HUES6 (cell line): ENCODE measurements around the gene BHLHA15.

Experiments used
- H3K27ac ChIP-seq: 2 replicates; pipeline ENCODE4 v1.7.0; 2013; ENCODE audit warnings: low read depth, mild to moderate bottlenecking, low read length, inconsistent platforms
- H3K27me3 ChIP-seq: 2 replicates; pipeline ENCODE4 v1.6.1; 2013; ENCODE audit warnings: low read length; ENCODE audit not compliant: control insufficient read depth, insufficient read depth
- H3K36me3 ChIP-seq: 2 replicates; pipeline ENCODE4 v1.6.1; 2013; ENCODE audit warnings: low read length; ENCODE audit not compliant: control insufficient read depth, insufficient read depth
- H3K4me1 ChIP-seq: 2 replicates; pipeline ENCODE4 v1.6.1; 2013; ENCODE audit warnings: low read length; ENCODE audit not compliant: control insufficient read depth, insufficient read depth
- H3K4me3 ChIP-seq: 2 replicates; pipeline ENCODE4 v1.5.1; 2013; ENCODE audit warnings: low read depth, low read length
- H3K9ac ChIP-seq: one replicate; pipeline ENCODE4 v1.6.1; 2013; ENCODE audit warnings: mild to moderate bottlenecking, low read length
- H3K9me3 ChIP-seq: 2 replicates; pipeline ENCODE4 v1.6.1; 2013; ENCODE audit warnings: low read depth, low read length; ENCODE audit not compliant: control insufficient read depth, insufficient read depth

The BHLHA15 gene

GRCh38 chr7:98222533-98223195 lies 11.4 kb downstream of the BHLHA15 start:
- no peak overlapping the region for H3K4me3 ChIP-seq
- no peaks in the 10 kb centered on the region for H3K9me3 ChIP-seq
- H3K4me1 ChIP-seq = no peaks in the 10 kb centered on the region
- H3K9ac ChIP-seq = no peak overlapping the region
- H3K27me3 ChIP-seq = no peaks in the 10 kb centered on the region
- H3K36me3 ChIP-seq = peaks cover 3% of the 10 kb centered on the region; the same call in 1 of the 2 replicates
- H3K27ac ChIP-seq = no peak overlapping the region

- Histone ChIP-seq H3K27me3 (no peaks in the 10 kb centered on the region), H3K36me3 (peaks cover 3% of the 10 kb centered on the region; the same call in 1 of the 2 replicates), H3K4me3 (no peak overlapping the region), H3K27ac (no peak overlapping the region), H3K9ac (no peak overlapping the region), H3K9me3 (no peaks in the 10 kb centered on the region), H3K4me1 (no peaks in the 10 kb centered on the region)
Measured at GRCh38 chr7:98223351-98223897, 12.2 kb downstream of the BHLHA15 start.

- no peaks in the 10 kb centered on the region for H3K27me3 ChIP-seq
- no peak overlapping the region for H3K4me3 ChIP-seq
- no peak overlapping the region for H3K9ac ChIP-seq
- H3K4me1 ChIP-seq = no peaks in the 10 kb centered on the region
- H3K36me3 ChIP-seq = peaks cover 3% of the 10 kb centered on the region; the same call in 1 of the 2 replicates
- no peaks in the 10 kb centered on the region for H3K9me3 ChIP-seq
- H3K27ac ChIP-seq = no peak overlapping the region
Measured at GRCh38 chr7:98223898-98224700, 12.9 kb downstream of the BHLHA15 start.

DNA sequence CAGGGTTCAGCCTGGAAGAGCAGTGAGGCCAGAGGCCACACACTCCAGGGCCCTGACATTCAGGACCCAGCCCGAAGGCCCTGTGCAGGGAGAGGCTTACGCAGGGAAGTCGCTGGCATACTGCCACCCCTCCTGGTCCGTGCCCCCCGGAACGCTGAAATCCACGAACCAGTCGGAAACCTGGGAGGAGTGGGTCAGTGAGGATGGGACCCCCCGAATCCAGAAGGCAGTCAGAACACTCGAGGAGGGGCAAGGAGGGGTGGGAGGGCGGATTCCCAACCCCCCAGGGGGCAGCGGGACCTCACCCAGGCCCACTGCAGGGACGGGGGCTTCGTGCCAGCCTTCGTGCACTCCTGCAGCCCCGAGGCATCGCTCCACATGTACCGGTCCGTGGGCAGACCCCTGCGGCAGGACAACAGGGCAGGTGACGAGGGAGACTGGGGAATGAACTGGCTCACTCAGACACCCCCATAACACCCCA lies 13.5 kb downstream of the BHLHA15 start:
- Histone ChIP-seq H3K27me3 (no peaks in the 10 kb centered on the region), H3K4me1 (no peaks in the 10 kb centered on the region), H3K36me3 (peaks cover 3% of the 10 kb centered on the region; the same call in 1 of the 2 replicates), H3K27ac (no peak overlapping the region), H3K9me3 (no peaks in the 10 kb centered on the region), H3K4me3 (no peak overlapping the region), H3K9ac (no peak overlapping the region)

DNA sequence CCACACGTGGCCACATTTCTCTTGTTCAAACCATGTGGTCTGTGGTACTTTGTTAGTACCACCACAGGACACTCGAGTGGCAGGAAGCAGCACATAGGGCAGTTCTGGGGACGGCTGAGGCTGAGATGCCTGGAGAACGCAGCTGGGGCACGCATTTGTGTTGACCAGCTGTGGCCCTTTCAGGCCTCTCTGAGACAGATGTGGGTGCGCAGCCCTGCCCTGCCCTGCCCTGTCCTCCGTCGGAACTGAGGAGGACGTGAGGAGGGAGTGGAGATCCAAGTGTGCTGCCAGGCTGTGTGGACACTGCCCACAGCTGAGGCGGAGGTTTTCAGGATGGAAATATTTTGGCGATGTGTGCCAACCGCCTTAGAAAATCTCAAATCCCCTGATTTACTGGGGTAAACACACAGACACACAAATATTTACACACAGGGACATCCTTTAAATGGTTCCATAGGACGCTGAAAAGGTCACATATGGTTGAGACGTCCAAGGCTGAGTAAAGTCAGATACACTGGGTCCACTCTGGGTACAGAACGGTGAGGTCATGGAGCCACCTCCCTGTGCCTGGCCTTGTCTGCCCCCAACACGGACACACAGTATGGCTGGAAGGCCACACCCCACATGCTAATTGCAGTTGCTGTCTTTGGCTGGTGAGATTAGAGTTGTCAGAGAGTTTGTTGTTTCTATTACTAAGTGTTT lies 14.8 kb downstream of the BHLHA15 start:
- H3K36me3 ChIP-seq = peaks cover 3% of the 10 kb centered on the region; the same call in 1 of the 2 replicates
- H3K9me3 ChIP-seq = no peaks in the 10 kb centered on the region
- H3K4me3 ChIP-seq = no peak overlapping the region
- no peak overlapping the region for H3K27ac ChIP-seq
- no peak overlapping the region for H3K9ac ChIP-seq
- H3K4me1 ChIP-seq = no peaks in the 10 kb centered on the region
- no peaks in the 10 kb centered on the region for H3K27me3 ChIP-seq

GRCh38 chr7:98227939-98228338 lies 16.7 kb downstream of the BHLHA15 start:
- Histone ChIP-seq H3K4me3 (no peak overlapping the region), H3K27me3 (no peaks in the 10 kb centered on the region), H3K36me3 (peaks cover 3% of the 10 kb centered on the region; the same call in 1 of the 2 replicates), H3K9ac (no peak overlapping the region), H3K4me1 (no peaks in the 10 kb centered on the region), H3K27ac (no peak overlapping the region), H3K9me3 (no peaks in the 10 kb centered on the region)

DNA sequence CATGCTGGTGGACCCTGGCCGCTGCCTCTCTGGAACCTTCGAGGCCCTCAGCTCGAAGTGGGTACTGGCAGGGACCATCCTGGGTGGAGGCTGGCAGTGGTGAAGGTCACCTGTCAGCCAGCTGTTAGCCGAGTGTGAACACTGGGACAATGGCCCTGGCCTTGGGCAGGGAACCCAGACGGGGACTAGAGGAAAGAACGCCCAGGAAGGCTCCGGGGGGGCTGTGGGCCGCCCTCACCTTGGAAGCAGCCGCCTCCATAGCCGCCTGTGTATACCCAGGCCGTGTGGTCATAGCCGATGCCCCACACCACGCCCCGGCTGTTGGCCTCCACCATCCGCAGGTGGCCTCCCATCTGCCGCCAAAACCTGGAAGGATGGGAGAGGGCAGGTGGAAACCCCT lies 17.6 kb downstream of the BHLHA15 start:
- H3K4me1 ChIP-seq = no peaks in the 10 kb centered on the region
- no peaks in the 10 kb centered on the region for H3K27me3 ChIP-seq
- H3K36me3 ChIP-seq = peaks cover 3% of the 10 kb centered on the region; the same call in 1 of the 2 replicates
- H3K27ac ChIP-seq = no peak overlapping the region
- no peak overlapping the region for H3K9ac ChIP-seq
- H3K4me3 ChIP-seq = no peak overlapping the region
- H3K9me3 ChIP-seq = no peaks in the 10 kb centered on the region

- H3K27me3 ChIP-seq = no peaks in the 10 kb centered on the region
- H3K4me3 ChIP-seq = no peak overlapping the region
- no peak overlapping the region for H3K9ac ChIP-seq
- no peaks in the 10 kb centered on the region for H3K9me3 ChIP-seq
- no peaks in the 10 kb centered on the region for H3K4me1 ChIP-seq
- peaks cover 3% of the 10 kb centered on the region; the same call in 1 of the 2 replicates for H3K36me3 ChIP-seq
- no peak overlapping the region for H3K27ac ChIP-seq
Measured at GRCh38 chr7:98229441-98229840, 18.2 kb downstream of the BHLHA15 start.

- Histone ChIP-seq H3K9ac (no peak overlapping the region), H3K36me3 (peaks cover 3% of the 10 kb centered on the region; the same call in 1 of the 2 replicates), H3K4me1 (no peaks in the 10 kb centered on the region), H3K27me3 (no peaks in the 10 kb centered on the region), H3K4me3 (no peak overlapping the region), H3K27ac (no peak overlapping the region), H3K9me3 (no peaks in the 10 kb centered on the region)
Measured at GRCh38 chr7:98229991-98230745, 18.9 kb downstream of the BHLHA15 start.

DNA sequence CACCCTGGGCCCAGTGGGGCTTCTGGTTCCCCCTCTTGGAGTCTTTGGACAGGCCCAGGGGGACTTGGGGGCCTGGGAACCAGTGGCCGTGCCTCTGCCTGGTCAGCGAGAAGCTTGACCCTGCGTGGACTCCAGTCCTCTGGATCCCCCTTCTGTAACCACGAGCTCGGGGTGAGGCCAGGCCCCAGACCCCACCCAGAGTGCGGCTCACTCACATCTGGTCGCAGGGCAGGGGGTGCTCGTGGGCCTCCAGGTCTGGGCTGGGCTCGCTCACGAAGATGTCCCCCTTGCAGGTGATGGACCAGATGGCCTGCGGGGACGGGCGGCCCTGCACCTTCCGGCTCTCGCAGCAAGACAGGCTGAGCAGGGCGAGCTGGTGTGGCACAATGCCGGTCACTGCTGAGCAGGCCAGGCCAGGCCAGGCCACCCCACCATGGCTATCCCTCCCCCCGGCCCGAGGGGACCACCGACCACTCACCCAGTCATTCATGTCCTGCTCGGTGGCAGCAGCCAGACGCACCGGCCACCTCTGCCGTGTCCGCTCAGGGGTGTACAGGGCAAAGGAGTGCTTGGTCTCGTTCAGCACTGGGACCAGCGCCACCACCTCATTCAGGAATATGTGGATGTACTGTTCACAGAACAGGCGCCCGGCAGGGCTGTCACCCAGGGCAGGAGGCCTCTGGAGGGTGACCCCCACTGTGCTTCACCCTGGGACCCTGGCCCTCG lies 19.7 kb downstream of the BHLHA15 start:
- no peaks in the 10 kb centered on the region for H3K4me1 ChIP-seq
- H3K36me3 ChIP-seq = peaks cover 3% of the 10 kb centered on the region; the same call in 1 of the 2 replicates
- no peaks in the 10 kb centered on the region for H3K27me3 ChIP-seq
- no peak overlapping the region for H3K27ac ChIP-seq
- H3K4me3 ChIP-seq = no peak overlapping the region
- no peaks in the 10 kb centered on the region for H3K9me3 ChIP-seq
- no peak overlapping the region for H3K9ac ChIP-seq
